GM12865 (cell line): ENCODE measurements around the gene LCNL1.

Experiments used
- DNase-seq: peaks from one replicate; pipeline ENCODE4 v3.0.0; 2010; ENCODE audit warnings: low read depth
- H3K4me3 ChIP-seq: 2 replicates; pipeline ENCODE4 v1.5.1; 2011; ENCODE audit warnings: mild to moderate bottlenecking, low read depth, low read length, control low read depth
- TF ChIP-seq, protein P1 (sequence below): IDR thresholded peaks from 2 replicates; pipeline ENCODE4 v1.5.1; 2011; ENCODE audit warnings: low read length, control low read depth, low read depth, inconsistent platforms; ENCODE audit not compliant: insufficient read depth; ENCODE audit errors: missing control alignments

The LCNL1 gene

GRCh38 chr9:137015976-137016375 lies 33.2 kb downstream of the LCNL1 start:
- TF ChIP-seq, protein P1, sequence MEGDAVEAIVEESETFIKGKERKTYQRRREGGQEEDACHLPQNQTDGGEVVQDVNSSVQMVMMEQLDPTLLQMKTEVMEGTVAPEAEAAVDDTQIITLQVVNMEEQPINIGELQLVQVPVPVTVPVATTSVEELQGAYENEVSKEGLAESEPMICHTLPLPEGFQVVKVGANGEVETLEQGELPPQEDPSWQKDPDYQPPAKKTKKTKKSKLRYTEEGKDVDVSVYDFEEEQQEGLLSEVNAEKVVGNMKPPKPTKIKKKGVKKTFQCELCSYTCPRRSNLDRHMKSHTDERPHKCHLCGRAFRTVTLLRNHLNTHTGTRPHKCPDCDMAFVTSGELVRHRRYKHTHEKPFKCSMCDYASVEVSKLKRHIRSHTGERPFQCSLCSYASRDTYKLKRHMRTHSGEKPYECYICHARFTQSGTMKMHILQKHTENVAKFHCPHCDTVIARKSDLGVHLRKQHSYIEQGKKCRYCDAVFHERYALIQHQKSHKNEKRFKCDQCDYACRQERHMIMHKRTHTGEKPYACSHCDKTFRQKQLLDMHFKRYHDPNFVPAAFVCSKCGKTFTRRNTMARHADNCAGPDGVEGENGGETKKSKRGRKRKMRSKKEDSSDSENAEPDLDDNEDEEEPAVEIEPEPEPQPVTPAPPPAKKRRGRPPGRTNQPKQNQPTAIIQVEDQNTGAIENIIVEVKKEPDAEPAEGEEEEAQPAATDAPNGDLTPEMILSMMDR = no peak
- DNase-seq = no peak
- H3K4me3 ChIP-seq = no peak overlapping the region

DNA sequence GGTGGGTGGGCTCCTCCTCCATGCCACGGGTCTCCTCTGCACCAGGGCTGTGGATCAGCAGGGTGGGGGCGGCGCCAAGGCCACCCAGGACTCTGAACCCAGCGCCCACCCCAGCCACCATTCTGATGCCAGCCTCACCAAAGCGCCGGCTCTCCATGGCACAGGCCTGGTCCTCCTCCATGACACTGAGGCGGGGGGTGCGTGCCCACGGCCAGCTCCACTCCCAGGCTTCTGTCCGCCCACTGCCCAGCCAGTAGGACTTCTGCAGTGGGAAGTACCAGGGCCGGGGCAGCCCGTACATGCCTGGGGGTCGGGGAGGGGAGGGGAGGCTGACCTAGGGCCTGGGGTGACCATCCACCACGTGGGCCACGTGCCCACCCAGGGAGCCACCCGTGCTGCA lies 33.6 kb downstream of the LCNL1 start:
- TF ChIP-seq, protein P1 = no peak
- no peak overlapping the region for H3K4me3 ChIP-seq
- DNase-seq = no peak

DNA sequence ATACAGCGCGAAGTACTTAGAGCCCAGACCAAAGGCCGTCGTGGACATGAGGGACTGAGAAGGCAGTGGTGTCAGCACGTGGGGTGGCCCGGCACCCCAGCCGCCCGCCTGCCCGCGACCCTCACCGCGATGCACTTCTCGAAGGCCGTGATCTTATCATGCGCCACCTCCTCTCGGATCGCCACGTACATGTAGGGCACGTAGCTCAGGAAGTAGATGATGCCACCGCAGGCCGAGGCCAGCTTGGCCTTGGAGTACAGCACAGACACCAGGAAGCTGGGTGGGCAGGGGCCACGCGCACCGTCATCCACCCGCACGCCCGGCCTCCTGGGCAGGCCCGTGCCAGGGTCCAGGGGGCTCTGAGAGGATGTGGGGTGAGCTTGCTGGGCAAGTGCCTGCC lies 34.3 kb downstream of the LCNL1 start:
- no peak overlapping the region for H3K4me3 ChIP-seq
- TF ChIP-seq, protein P1 = no peak
- DNase-seq = no peak

DNA sequence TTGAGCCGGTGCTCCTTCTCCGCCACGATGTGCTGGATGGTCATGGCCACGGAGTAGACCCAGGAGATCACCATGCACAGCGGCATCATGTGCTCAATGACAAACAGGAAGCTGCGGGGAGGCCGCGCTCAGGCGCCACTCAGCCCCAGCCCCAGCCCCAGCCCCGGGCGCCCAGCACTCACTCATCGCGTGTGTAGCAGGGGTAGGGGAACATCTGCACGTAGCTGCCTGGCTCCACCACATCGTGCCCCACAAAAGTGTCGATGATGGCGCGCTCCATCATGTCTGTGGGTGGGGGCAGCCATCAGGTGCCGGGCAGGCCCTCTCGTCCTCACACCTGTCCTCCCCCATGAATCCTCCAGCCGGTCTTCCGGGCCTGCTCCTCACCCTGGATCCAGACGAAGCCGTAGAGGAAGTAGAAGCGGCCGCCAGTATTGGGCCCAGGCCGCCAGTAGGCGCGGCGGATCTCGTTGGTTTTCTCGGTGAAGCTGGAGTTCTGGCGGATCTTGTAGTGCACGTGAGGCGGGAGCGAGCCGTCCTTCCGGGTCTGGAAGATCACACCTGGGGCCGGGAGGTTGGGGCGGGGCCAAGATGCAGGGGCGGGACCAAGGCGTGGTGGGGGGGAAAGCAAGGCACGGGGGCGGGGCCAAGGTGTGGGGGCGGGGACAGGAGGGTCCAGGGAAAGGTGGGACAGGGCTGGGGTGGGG lies 35.2 kb downstream of the LCNL1 start:
- no peak overlapping the region for H3K4me3 ChIP-seq
- DNase-seq = no peak
- TF ChIP-seq, protein P1 = no peak

DNA sequence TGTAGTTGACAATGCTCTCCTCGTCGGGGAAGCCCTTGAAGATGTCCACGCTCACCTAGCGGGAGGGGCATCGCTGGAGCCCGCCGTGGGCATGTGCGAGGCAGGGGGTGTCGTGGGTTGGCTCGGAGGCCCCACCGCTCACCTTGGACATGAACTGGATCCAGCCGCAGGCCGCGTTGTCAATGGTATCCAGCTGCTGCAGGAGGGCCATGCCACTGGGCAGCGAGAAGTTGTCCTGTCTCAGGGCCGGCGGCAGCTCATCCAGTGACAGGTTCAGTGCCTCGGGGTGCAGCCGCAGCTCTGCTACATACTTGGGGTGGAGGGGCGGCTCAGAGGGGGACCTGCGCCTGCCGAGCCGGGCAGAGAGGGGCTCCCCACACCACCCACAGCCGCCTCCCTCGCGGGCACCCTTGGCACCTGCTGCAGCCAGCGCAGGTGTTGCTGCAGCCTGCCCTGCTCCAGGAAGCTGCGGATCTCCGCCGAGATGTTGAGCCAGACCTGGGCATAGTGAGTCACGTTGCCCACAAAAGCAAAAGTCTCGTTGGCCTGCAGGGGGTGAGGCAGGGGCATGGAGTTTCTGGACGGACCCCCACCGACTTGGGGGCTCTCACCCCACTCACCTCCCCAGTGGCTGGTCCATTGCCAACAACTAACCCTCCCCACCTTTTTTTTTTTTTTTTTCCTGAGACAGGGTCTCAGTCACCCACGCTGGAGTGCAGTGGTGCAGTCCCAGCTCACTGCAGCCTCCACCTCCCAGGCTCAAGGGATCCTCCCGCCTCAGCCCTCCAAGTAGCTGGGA lies 36.2 kb downstream of the LCNL1 start:
- TF ChIP-seq, protein P1 = no peak
- DNase-seq = no peak
- H3K4me3 ChIP-seq = no peak overlapping the region

DNA sequence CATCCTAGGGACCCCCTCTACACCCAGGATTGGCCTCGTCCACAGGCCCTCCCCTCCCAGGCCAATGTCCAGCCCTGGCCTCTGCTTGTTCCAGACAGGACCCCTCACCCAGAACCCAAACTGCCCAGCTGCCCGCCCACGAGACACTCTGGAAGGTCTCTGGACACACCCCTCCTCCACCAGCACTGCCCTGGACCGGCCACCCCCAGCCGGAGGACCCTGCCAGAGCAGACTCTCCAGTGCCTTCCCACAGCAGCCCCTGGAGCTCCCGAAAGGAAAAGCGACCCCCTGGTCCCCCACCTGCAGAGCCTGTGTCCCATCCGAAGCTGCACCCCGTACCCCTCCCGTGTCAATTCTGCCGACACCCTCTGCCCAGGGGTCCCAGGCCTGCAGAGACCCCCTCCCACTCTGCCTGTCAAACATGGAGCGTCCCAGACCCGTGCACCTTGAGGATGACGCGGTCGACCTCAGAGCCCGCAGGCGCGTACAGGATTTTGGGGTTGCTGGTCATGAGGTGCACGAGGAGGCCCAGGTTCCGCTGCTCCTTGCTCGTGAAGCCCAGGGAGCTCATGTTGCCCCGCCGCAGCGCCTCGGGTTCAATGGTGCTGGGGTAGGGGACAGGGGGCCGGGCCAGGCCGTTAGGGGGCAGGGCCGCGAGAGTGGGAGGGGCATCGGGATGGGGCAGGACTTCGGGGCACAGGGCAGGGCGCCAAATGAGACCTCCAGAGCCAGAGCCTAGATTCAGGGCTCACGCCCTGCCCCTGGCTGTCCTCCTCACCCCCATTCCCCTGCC lies 37.3 kb downstream of the LCNL1 start:
- TF ChIP-seq, protein P1 = no peak
- DNase-seq = no peak
- no peak overlapping the region for H3K4me3 ChIP-seq
